WTC11 (cell line): ENCODE data around the gene FILIP1L. TPM values are rescaled to one million over a fixed set of nuclear protein-coding genes. Genes with fewer than 3 reads are reported as not detected.

Source experiments
- ATAC-seq: fragments of 200-7000 bp; cut with Tn5 transposase; 2 replicates; pipeline ENCODE4 v1.10.0; 2021; ENCODE audit warnings: mild to moderate bottlenecking, moderate library complexity
- CTCF ChIA-PET: fragments of 300-600 bp; sonication (Branson Sonifier 250); formaldehyde crosslinking; loops from one replicate; lab custom pipeline; 2021; ENCODE audit warnings: antibody characterized with exemption; lab: Charles Lee
- POLR2A ChIA-PET: fragments of 350-600 bp; sonication (Branson Sonifier 250); formaldehyde crosslinking; loops from one replicate; lab custom pipeline; 2021; ENCODE audit warnings: antibody characterized with exemption; lab: Charles Lee
- DNase-seq: peaks from one replicate; pipeline ENCODE4 v3.0.0; 2021; ENCODE audit warnings: low spot score
- H3K27ac Mint-ChIP-seq: 2 replicates; pipeline ENCODE4 v1.8.0; 2021; ENCODE audit warnings: mixed read lengths
- H3K27me3 Mint-ChIP-seq: 2 replicates; pipeline ENCODE4 v1.8.0; 2021; ENCODE audit warnings: low read depth, mild to moderate bottlenecking, moderate library complexity, mixed read lengths
- H3K36me3 Mint-ChIP-seq: 2 replicates; pipeline ENCODE4 v1.8.0; 2021; ENCODE audit warnings: mixed read lengths
- H3K4me1 Mint-ChIP-seq: 2 replicates; pipeline ENCODE4 v1.8.0; 2022; ENCODE audit warnings: mixed read lengths
- H3K4me3 Mint-ChIP-seq: 2 replicates; pipeline ENCODE4 v1.8.0; 2021; ENCODE audit warnings: mild to moderate bottlenecking, moderate library complexity, mixed read lengths
- H3K9me3 Mint-ChIP-seq: 2 replicates; pipeline ENCODE4 v1.8.0; 2021; ENCODE audit warnings: mixed read lengths
- ATF2 ChIP-seq: sonication (generic); formaldehyde crosslinking; IDR thresholded peaks from 2 replicates; pipeline ENCODE4 v1.8.1; 2022; ENCODE audit warnings: low read depth, missing genetic modification reagents, borderline replicate concordance
- CREB1 ChIP-seq: sonication (generic); formaldehyde crosslinking; IDR thresholded peaks from 2 replicates; pipeline ENCODE4 v1.8.0; 2023; ENCODE audit warnings: mild to moderate bottlenecking, missing genetic modification reagents
- CREM ChIP-seq: sonication (generic); formaldehyde crosslinking; IDR thresholded peaks from 2 replicates; pipeline ENCODE4 v1.8.1; 2022; ENCODE audit warnings: mild to moderate bottlenecking, missing genetic modification reagents, moderate library complexity
- ELF4 ChIP-seq: sonication (generic); formaldehyde crosslinking; IDR thresholded peaks from 2 replicates; pipeline ENCODE4 v1.8.1; 2022; ENCODE audit warnings: low read depth, mild to moderate bottlenecking, moderate library complexity, missing genetic modification reagents
- GABPB1 ChIP-seq: sonication (generic); formaldehyde crosslinking; IDR thresholded peaks from 2 replicates; pipeline ENCODE4 v1.8.1; 2023; ENCODE audit warnings: mild to moderate bottlenecking, missing genetic modification reagents
- GRHL2 ChIP-seq: fragments of 250-450 bp; sonication (Bioruptor Pico); IDR thresholded peaks from 2 replicates; pipeline ENCODE4 v1.8.0; 2022; ENCODE audit warnings: mild to moderate bottlenecking, moderate library complexity; ENCODE audit not compliant: insufficient replicate concordance, severe bottlenecking
- MXD4 ChIP-seq: fragments of 250-450 bp; sonication (Bioruptor Pico); IDR thresholded peaks from 2 replicates; pipeline ENCODE4 v1.8.0; 2021; ENCODE audit warnings: mild to moderate bottlenecking, moderate library complexity, borderline replicate concordance
- MYBL2 ChIP-seq: sonication (generic); formaldehyde crosslinking; IDR thresholded peaks from 2 replicates; pipeline ENCODE4 v1.8.1; 2023; ENCODE audit warnings: mild to moderate bottlenecking, moderate library complexity, missing genetic modification reagents
- NR2C2 ChIP-seq: sonication (generic); formaldehyde crosslinking; IDR thresholded peaks from 2 replicates; pipeline ENCODE4 v1.8.0; 2022; ENCODE audit warnings: mild to moderate bottlenecking, missing genetic modification reagents
- SP1 ChIP-seq: sonication (generic); formaldehyde crosslinking; conservative IDR thresholded peaks from 2 replicates; pipeline ENCODE4 v1.8.1; 2022; ENCODE audit warnings: missing genetic modification reagents
- TP53 ChIP-seq: sonication (generic); formaldehyde crosslinking; IDR thresholded peaks from 2 replicates; pipeline ENCODE4 v1.8.1; 2023; ENCODE audit warnings: mild to moderate bottlenecking, missing genetic modification reagents
- USF2 ChIP-seq: sonication (generic); formaldehyde crosslinking; IDR thresholded peaks from 2 replicates; pipeline ENCODE4 v1.8.1; 2023; ENCODE audit warnings: mild to moderate bottlenecking, missing genetic modification reagents, moderate library complexity
- ZNF121 ChIP-seq: sonication (generic); formaldehyde crosslinking; IDR thresholded peaks from 2 replicates; pipeline ENCODE4 v1.8.0; 2023; ENCODE audit warnings: missing genetic modification reagents
- ZNF416 ChIP-seq: fragments of 250-450 bp; sonication (Bioruptor Pico); IDR thresholded peaks from 2 replicates; pipeline ENCODE4 v1.9.0; 2021; ENCODE audit warnings: mild to moderate bottlenecking, inconsistent platforms
- ZNF512 ChIP-seq: sonication (generic); formaldehyde crosslinking; IDR thresholded peaks from 2 replicates; pipeline ENCODE4 v1.8.1; 2022; ENCODE audit warnings: missing genetic modification reagents, borderline replicate concordance
- ZNF671 ChIP-seq: fragments of 250-450 bp; sonication (Bioruptor Pico); IDR thresholded peaks from 2 replicates; pipeline ENCODE4 v1.8.0; 2021; ENCODE audit warnings: mild to moderate bottlenecking
- total RNA-seq: library from RNA; stranded (reverse); gene quantifications from 3 replicates; pipeline ENCODE4 v1.2.3, GENCODE V29; 2021
- TF ChIP-seq, protein P1 (sequence below): sonication (generic); formaldehyde crosslinking; IDR thresholded peaks from 2 replicates; pipeline ENCODE4 v1.8.0; 2022; ENCODE audit warnings: mild to moderate bottlenecking, missing genetic modification reagents
- TF ChIP-seq, protein P2 (sequence below): sonication (generic); formaldehyde crosslinking; IDR thresholded peaks from 2 replicates; pipeline ENCODE4 v1.8.1; 2023; ENCODE audit warnings: mild to moderate bottlenecking, missing genetic modification reagents, borderline replicate concordance
- TF ChIP-seq, protein P3 (sequence below): sonication (generic); formaldehyde crosslinking; IDR thresholded peaks from 2 replicates; pipeline ENCODE4 v1.8.0; 2023; ENCODE audit warnings: mild to moderate bottlenecking, missing genetic modification reagents

Gene FILIP1L
- total RNA-seq, 1 experiment from 2014 or later = 0.17 TPM

DNA sequence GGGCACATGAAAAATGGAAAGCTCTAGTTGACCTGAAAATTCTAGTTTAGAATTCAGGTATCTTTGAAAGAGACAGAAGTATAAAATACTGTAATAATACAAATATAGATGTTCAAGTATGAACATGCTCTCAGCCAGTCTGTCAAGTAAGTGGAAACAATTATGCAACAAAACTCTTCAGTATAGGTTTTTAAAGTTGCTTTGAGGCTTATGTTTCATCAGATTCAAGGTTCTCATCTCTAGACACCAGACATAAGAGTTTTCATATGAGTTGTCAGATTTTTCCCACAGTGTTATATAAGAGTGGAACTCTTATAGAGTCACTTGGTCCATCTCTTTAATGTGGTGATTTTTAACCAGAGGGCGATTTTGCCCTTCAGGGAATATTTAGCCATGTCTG, 274.7 kb downstream of the FILIP1L start:
- ChIA-PET CTCF (no interaction called here), POLR2A (no interaction called here)

More for the DNA sequence above, 274.7 kb downstream of the FILIP1L start:
- no peak overlapping the region for H3K4me3 Mint-ChIP-seq
- no peak for TF ChIP-seq ZNF671 (CRISPR knock-in tag)
- no peak for TF ChIP-seq MYBL2 (CRISPR knock-in tag)
- TF ChIP-seq MXD4 (CRISPR knock-in tag) = no peak
- no peak for TF ChIP-seq GRHL2 (CRISPR knock-in tag)
- TF ChIP-seq ELF4 (CRISPR knock-in tag) = no peak
- no peak for TF ChIP-seq CREB1 (CRISPR knock-in tag)
- no peak for TF ChIP-seq ZNF512 (CRISPR knock-in tag)
- TF ChIP-seq, protein P1, sequence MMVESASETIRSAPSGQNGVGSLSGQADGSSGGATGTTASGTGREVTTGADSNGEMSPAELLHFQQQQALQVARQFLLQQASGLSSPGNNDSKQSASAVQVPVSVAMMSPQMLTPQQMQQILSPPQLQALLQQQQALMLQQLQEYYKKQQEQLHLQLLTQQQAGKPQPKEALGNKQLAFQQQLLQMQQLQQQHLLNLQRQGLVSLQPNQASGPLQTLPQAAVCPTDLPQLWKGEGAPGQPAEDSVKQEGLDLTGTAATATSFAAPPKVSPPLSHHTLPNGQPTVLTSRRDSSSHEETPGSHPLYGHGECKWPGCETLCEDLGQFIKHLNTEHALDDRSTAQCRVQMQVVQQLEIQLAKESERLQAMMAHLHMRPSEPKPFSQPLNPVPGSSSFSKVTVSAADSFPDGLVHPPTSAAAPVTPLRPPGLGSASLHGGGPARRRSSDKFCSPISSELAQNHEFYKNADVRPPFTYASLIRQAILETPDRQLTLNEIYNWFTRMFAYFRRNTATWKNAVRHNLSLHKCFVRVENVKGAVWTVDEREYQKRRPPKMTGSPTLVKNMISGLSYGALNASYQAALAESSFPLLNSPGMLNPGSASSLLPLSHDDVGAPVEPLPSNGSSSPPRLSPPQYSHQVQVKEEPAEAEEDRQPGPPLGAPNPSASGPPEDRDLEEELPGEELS = no peak
- no peak for TF ChIP-seq NR2C2 (CRISPR knock-in tag)
- TF ChIP-seq, protein P2, sequence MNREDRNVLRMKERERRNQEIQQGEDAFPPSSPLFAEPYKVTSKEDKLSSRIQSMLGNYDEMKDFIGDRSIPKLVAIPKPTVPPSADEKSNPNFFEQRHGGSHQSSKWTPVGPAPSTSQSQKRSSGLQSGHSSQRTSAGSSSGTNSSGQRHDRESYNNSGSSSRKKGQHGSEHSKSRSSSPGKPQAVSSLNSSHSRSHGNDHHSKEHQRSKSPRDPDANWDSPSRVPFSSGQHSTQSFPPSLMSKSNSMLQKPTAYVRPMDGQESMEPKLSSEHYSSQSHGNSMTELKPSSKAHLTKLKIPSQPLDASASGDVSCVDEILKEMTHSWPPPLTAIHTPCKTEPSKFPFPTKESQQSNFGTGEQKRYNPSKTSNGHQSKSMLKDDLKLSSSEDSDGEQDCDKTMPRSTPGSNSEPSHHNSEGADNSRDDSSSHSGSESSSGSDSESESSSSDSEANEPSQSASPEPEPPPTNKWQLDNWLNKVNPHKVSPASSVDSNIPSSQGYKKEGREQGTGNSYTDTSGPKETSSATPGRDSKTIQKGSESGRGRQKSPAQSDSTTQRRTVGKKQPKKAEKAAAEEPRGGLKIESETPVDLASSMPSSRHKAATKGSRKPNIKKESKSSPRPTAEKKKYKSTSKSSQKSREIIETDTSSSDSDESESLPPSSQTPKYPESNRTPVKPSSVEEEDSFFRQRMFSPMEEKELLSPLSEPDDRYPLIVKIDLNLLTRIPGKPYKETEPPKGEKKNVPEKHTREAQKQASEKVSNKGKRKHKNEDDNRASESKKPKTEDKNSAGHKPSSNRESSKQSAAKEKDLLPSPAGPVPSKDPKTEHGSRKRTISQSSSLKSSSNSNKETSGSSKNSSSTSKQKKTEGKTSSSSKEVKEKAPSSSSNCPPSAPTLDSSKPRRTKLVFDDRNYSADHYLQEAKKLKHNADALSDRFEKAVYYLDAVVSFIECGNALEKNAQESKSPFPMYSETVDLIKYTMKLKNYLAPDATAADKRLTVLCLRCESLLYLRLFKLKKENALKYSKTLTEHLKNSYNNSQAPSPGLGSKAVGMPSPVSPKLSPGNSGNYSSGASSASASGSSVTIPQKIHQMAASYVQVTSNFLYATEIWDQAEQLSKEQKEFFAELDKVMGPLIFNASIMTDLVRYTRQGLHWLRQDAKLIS (CRISPR knock-in tag) = no peak
- TF ChIP-seq GABPB1 (CRISPR knock-in tag) = no peak
- TF ChIP-seq, protein P3, sequence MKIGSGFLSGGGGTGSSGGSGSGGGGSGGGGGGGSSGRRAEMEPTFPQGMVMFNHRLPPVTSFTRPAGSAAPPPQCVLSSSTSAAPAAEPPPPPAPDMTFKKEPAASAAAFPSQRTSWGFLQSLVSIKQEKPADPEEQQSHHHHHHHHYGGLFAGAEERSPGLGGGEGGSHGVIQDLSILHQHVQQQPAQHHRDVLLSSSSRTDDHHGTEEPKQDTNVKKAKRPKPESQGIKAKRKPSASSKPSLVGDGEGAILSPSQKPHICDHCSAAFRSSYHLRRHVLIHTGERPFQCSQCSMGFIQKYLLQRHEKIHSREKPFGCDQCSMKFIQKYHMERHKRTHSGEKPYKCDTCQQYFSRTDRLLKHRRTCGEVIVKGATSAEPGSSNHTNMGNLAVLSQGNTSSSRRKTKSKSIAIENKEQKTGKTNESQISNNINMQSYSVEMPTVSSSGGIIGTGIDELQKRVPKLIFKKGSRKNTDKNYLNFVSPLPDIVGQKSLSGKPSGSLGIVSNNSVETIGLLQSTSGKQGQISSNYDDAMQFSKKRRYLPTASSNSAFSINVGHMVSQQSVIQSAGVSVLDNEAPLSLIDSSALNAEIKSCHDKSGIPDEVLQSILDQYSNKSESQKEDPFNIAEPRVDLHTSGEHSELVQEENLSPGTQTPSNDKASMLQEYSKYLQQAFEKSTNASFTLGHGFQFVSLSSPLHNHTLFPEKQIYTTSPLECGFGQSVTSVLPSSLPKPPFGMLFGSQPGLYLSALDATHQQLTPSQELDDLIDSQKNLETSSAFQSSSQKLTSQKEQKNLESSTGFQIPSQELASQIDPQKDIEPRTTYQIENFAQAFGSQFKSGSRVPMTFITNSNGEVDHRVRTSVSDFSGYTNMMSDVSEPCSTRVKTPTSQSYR (CRISPR knock-in tag) = no peak
- TF ChIP-seq SP1 (CRISPR knock-in tag) = no peak
- no peak for TF ChIP-seq CREM
- TF ChIP-seq TP53 (CRISPR knock-in tag) = no peak
- no peak for TF ChIP-seq ZNF416 (CRISPR knock-in tag)
- TF ChIP-seq ZNF121 (CRISPR knock-in tag) = no peak
- TF ChIP-seq ATF2 = no peak
- TF ChIP-seq USF2 (CRISPR knock-in tag) = no peak
- H3K9me3 Mint-ChIP-seq = no peaks in the 10 kb centered on the region
- no peak for DNase-seq
- no peaks in the 10 kb centered on the region for H3K27me3 Mint-ChIP-seq
- no peaks in the 10 kb centered on the region for H3K36me3 Mint-ChIP-seq
- H3K4me1 Mint-ChIP-seq = peaks cover 18% of the 10 kb centered on the region
- H3K27ac Mint-ChIP-seq = no peak overlapping the region
- ATAC-seq = no peak
